K562 (cell line): Measurements from ENCODE around the gene LIN28B. TPM values are rescaled to one million over a fixed set of nuclear protein-coding genes. Genes with fewer than 3 reads are reported as not detected.

Experiments
- EP300 ChIP-seq: IDR thresholded peaks from 2 replicates; pipeline ENCODE4 v1.6.1; 2012; ENCODE audit warnings: low read length, improper control_type of control experiment
- ESRRA ChIP-seq: fragments of 450-650 bp; IDR thresholded peaks from 2 replicates; pipeline ENCODE4 v1.6.1; 2014; ENCODE audit warnings: low read depth, mild to moderate bottlenecking, moderate library complexity, borderline replicate concordance
- EWSR1 ChIP-seq: fragments of 450-650 bp; IDR thresholded peaks from 2 replicates; pipeline ENCODE4 v1.6.1; 2018; ENCODE audit warnings: borderline replicate concordance, mild to moderate bottlenecking, low read depth, moderate library complexity; ENCODE audit not compliant: partially characterized antibody
- FOXK2 ChIP-seq, 2 experiments: fragments of 450-650 bp; IDR thresholded peaks in 1 of 2; conservative IDR thresholded peaks in 1 of 2; 2 replicates each; pipeline ENCODE4 v1.6.1; 2016; ENCODE audit warnings: low read depth in 2 of 2, mild to moderate bottlenecking in 1 of 2
- GATAD2A ChIP-seq: fragments of 450-650 bp; IDR thresholded peaks from 2 replicates; pipeline ENCODE4 v1.6.1; 2017
- MYBL2 ChIP-seq, 2 experiments: fragments of 450-650 bp in 1 of 2; sonication (generic) in 1 of 2; formaldehyde crosslinking in 1 of 2; IDR thresholded peaks; 2 replicates each; pipeline versions ENCODE4 v1.6.1 to v1.8.1; 2017 to 2022; ENCODE audit warnings: borderline replicate concordance in 1 of 2, inconsistent platforms in 1 of 2, low read depth in 1 of 2, mild to moderate bottlenecking in 1 of 2, missing genetic modification reagents in 1 of 2, moderate library complexity in 1 of 2
- NBN ChIP-seq: fragments of 450-650 bp; IDR thresholded peaks from 2 replicates; pipeline ENCODE4 v1.6.1; 2016; ENCODE audit warnings: low read depth, mild to moderate bottlenecking
- SMARCC2 ChIP-seq: fragments of 450-650 bp; IDR thresholded peaks from 2 replicates; pipeline ENCODE4 v1.6.1; 2017; ENCODE audit warnings: antibody characterized with exemption, moderate library complexity, mild to moderate bottlenecking, low read depth
- SMARCE1 ChIP-seq: fragments of 450-650 bp; IDR thresholded peaks from 2 replicates; pipeline ENCODE4 v1.7.1; 2016; ENCODE audit warnings: mild to moderate bottlenecking
- ZBTB2 ChIP-seq: fragments of 450-650 bp; IDR thresholded peaks from 2 replicates; pipeline ENCODE4 v1.6.1; 2016; ENCODE audit warnings: antibody characterized with exemption
- ZC3H4 ChIP-seq: sonication (generic); formaldehyde crosslinking; IDR thresholded peaks from 2 replicates; pipeline ENCODE4 v1.9.0; 2021; ENCODE audit warnings: missing genetic modification reagents, borderline replicate concordance
- ZNF174 ChIP-seq: fragments of 250-450 bp; sonication (Bioruptor Pico); IDR thresholded peaks from 2 replicates; pipeline ENCODE4 v1.4.0; 2020; ENCODE audit warnings: mild to moderate bottlenecking
- polyA plus RNA-seq, 8 experiments: library from polyadenylated mRNA; depleted of rRNA in 4 of 8; stranded (reverse) in 5 of 8; unstranded in 3 of 8; fragments of >200 nt; fragmentation: Nextera tagmentation in 2 of 8; fragmentation: Illumina TruSeq in 1 of 8; extraction: Ambion mirVana in 2 of 8; extraction: Trizol in 1 of 8; gene quantifications; 2 replicates each; pipeline versions ENCODE4 v1.2.1 to v1.2.3, GENCODE V29; 2011 to 2014; ENCODE audit warnings: inconsistent platforms in 1 of 8, missing spikeins in 1 of 8
- total RNA-seq, 7 experiments: library from RNA; depleted of rRNA in 6 of 7; stranded (reverse); fragments of >200 nt in 6 of 7; fragmentation: Illumina TruSeq in 2 of 7; extraction: Trizol in 2 of 7; gene quantifications; 2 replicates each; pipeline versions ENCODE4 v1.2.1 to v1.2.3, GENCODE V29; 2011 to 2021; ENCODE audit warnings: low replicate concordance in 1 of 7
- TF ChIP-seq, protein P1 (sequence below): fragments of 450-650 bp; formaldehyde crosslinking; conservative IDR thresholded peaks from 2 replicates; pipeline ENCODE4 v1.4.0; 2022; ENCODE audit warnings: mild to moderate bottlenecking, missing genetic modification characterization
- TF ChIP-seq, protein P2 (sequence below), 2 experiments: IDR thresholded peaks in 1 of 2; conservative IDR thresholded peaks in 1 of 2; 2 replicates each; pipeline ENCODE4 v1.6.1; 2016; ENCODE audit warnings: low read depth in 2 of 2, mild to moderate bottlenecking in 1 of 2, missing compliant biosample characterization in 1 of 2, missing genetic modification characterization in 1 of 2, moderate library complexity in 1 of 2

LIN28B gene
- total and polyA plus RNA-seq, 9 of the 15 experiments (the other 6 are each of a cell fraction or from before 2014, with no cell fraction given): 20.9 to 77.3 (median 42.1) TPM

GRCh38 chr6:104955927-104956730 lies 778 bp upstream of the LIN28B start (continued):
- TF ChIP-seq SMARCE1 (peak; percentile 61; the same call in 1 of the 2 replicates), ESRRA (no peak), MYBL2 (IDR thresholded peaks at IDR 0.05; ENCODE audit: low read depth) (peak; percentile 46), MYBL2 (CRISPR knock-in tag; IDR thresholded peaks at IDR 0.05; ENCODE audit: borderline replicate concordance) (no peak), EWSR1 (no peak), GATAD2A (peak; percentile 99), FOXK2 (conservative IDR thresholded peaks at IDR 0.05 in 1 of 2, IDR thresholded peaks at IDR 0.05 in 1 of 2; ENCODE audit: low read depth in 2 of 2) (peak in 1 of 2 experiments; percentile 82; a peak in 2 of 4 replicates), EP300 (peak; percentile 76), ZNF174 (CRISPR knock-in tag) (no peak), ZBTB2 (peak; percentile 68; the same call in 1 of the 2 replicates), NBN (peak; percentile 85), SMARCC2 (0 out of 2 replicates have a peak, but pooled peaks have one; percentile 35), ZC3H4 (CRISPR knock-in tag) (no peak)
- TF ChIP-seq, protein P1, sequence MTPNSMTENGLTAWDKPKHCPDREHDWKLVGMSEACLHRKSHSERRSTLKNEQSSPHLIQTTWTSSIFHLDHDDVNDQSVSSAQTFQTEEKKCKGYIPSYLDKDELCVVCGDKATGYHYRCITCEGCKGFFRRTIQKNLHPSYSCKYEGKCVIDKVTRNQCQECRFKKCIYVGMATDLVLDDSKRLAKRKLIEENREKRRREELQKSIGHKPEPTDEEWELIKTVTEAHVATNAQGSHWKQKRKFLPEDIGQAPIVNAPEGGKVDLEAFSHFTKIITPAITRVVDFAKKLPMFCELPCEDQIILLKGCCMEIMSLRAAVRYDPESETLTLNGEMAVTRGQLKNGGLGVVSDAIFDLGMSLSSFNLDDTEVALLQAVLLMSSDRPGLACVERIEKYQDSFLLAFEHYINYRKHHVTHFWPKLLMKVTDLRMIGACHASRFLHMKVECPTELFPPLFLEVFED (CRISPR knock-in tag): peak; percentile 78; the same call in 1 of the 2 replicates
- TF ChIP-seq, protein P2, sequence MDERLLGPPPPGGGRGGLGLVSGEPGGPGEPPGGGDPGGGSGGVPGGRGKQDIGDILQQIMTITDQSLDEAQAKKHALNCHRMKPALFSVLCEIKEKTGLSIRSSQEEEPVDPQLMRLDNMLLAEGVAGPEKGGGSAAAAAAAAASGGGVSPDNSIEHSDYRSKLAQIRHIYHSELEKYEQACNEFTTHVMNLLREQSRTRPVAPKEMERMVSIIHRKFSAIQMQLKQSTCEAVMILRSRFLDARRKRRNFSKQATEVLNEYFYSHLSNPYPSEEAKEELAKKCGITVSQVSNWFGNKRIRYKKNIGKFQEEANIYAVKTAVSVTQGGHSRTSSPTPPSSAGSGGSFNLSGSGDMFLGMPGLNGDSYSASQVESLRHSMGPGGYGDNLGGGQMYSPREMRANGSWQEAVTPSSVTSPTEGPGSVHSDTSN (CRISPR knock-in tag; IDR thresholded peaks at IDR 0.05; ENCODE audit: low read depth): no peak
- TF ChIP-seq, protein P2 (tag; conservative IDR thresholded peaks at IDR 0.05; ENCODE audit: low read depth): peak; percentile 88
